SK-N-SH treated with all-trans-retinoic acid at 6 μM for 48 hours (cell line): Measurements from ENCODE around the gene PDCD6IP.

Experiments
- ARNTL ChIP-seq: fragments of 450-650 bp; formaldehyde crosslinking; IDR thresholded peaks from 2 replicates; pipeline ENCODE4 v1.5.0; 2020; ENCODE audit warnings: low read depth, mild to moderate bottlenecking, moderate library complexity, borderline replicate concordance
- BACH2 ChIP-seq: fragments of 250-450 bp; sonication (Bioruptor Pico); IDR thresholded peaks from 2 replicates; pipeline ENCODE4 v1.9.0; 2021; ENCODE audit warnings: mild to moderate bottlenecking, borderline replicate concordance
- CREB5 ChIP-seq: fragments of 250-450 bp; sonication (Bioruptor Pico); IDR thresholded peaks from 2 replicates; pipeline ENCODE4 v1.5.1; 2020; ENCODE audit warnings: low read depth, mild to moderate bottlenecking, moderate library complexity
- ZC3H10 ChIP-seq: fragments of 250-450 bp; sonication (Bioruptor Pico); IDR thresholded peaks from 2 replicates; pipeline ENCODE4 v1.5.1; 2021; ENCODE audit warnings: mild to moderate bottlenecking, moderate library complexity
- ZFP30 ChIP-seq: fragments of 450-650 bp; formaldehyde crosslinking; IDR thresholded peaks from 2 replicates; pipeline ENCODE4 v1.5.0; 2022; ENCODE audit warnings: mild to moderate bottlenecking, moderate library complexity
- ZNF8 ChIP-seq: fragments of 450-650 bp; formaldehyde crosslinking; IDR thresholded peaks from 2 replicates; pipeline ENCODE4 v1.5.0; 2020; ENCODE audit warnings: mild to moderate bottlenecking, moderate library complexity
- TF ChIP-seq, protein P1 (sequence below): fragments of 250-450 bp; sonication (Bioruptor Pico); IDR thresholded peaks from 2 replicates; pipeline ENCODE4 v1.8.0; 2020; ENCODE audit warnings: mild to moderate bottlenecking, moderate library complexity, borderline replicate concordance

DNA sequence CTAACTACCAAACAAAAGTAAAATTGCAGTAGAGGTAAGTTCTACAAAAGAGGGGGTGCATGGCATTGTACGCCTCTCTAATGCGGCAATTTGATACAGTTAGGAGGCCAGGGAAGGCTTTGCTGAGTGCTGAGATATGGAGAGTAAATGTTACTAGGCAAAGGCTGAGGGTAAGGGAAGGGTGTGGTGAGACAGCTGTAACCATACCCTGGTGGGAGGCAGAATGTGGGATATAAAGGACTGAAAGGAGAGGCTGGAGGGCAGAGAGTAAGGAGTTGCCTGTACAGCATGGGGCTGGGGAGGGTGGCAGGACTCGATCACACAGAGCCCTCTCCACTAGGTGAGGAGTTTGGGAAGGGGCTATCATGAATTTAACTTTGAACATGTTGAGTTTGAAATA is 106.3 kb downstream of the PDCD6IP start:
- TF ChIP-seq CREB5 (CRISPR knock-in tag) (no peak), BACH2 (CRISPR knock-in tag) (no peak), ZFP30 (CRISPR knock-in tag) (no peak), ZNF8 (CRISPR knock-in tag) (no peak), ARNTL (CRISPR knock-in tag) (no peak), ZC3H10 (CRISPR knock-in tag) (no peak)
- TF ChIP-seq, protein P1, sequence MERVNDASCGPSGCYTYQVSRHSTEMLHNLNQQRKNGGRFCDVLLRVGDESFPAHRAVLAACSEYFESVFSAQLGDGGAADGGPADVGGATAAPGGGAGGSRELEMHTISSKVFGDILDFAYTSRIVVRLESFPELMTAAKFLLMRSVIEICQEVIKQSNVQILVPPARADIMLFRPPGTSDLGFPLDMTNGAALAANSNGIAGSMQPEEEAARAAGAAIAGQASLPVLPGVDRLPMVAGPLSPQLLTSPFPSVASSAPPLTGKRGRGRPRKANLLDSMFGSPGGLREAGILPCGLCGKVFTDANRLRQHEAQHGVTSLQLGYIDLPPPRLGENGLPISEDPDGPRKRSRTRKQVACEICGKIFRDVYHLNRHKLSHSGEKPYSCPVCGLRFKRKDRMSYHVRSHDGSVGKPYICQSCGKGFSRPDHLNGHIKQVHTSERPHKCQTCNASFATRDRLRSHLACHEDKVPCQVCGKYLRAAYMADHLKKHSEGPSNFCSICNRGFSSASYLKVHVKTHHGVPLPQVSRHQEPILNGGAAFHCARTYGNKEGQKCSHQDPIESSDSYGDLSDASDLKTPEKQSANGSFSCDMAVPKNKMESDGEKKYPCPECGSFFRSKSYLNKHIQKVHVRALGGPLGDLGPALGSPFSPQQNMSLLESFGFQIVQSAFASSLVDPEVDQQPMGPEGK (CRISPR knock-in tag), result no peak
